ENCODE data around the gene CCDC183. TPM values are rescaled to one million over a fixed set of nuclear protein-coding genes. Genes with fewer than 3 reads are reported as not detected.
"Not testable (repeated sequence)": the region's sequence is repeated elsewhere in the genome, so short reads cannot be mapped to it uniquely, and the experiment has no call there.

Gene CCDC183
- total RNA-seq, 1 donor from 2014 or later: 0.84 TPM

GRCh38 chr9:136759001-136759400 is 37.1 kb upstream of the CCDC183 start:
- H3K36me3 ChIP-seq (ENCODE audit: control insufficient read depth, insufficient read depth, low read length): no peaks in the 10 kb centered on the region
- no peak overlapping the region for H3K4me3 ChIP-seq (ENCODE audit: low read depth, low read length)
- no peak for DNase-seq (ENCODE audit: low read depth)
- no peak for TF ChIP-seq CTCF (IDR thresholded peaks at IDR 0.05; ENCODE audit: insufficient read depth, low read length, poor library complexity, severe bottlenecking)
- peaks cover 25% of the 10 kb centered on the region for H3K27me3 ChIP-seq (ENCODE audit: control insufficient read depth, insufficient read depth, low read length)

- H3K27me3 ChIP-seq (ENCODE audit: control insufficient read depth, insufficient read depth, low read length): peaks cover 25% of the 10 kb centered on the region
- TF ChIP-seq CTCF (IDR thresholded peaks at IDR 0.05; ENCODE audit: insufficient read depth, low read length, poor library complexity, severe bottlenecking): no peak
Measured at GRCh38 chr9:136759436-136760325, 36.5 kb upstream of the CCDC183 start.

GRCh38 chr9:136760424-136760823 is 35.7 kb upstream of the CCDC183 start:
- no peak for DNase-seq (ENCODE audit: low read depth)
- Histone ChIP-seq H3K27me3 (ENCODE audit: control insufficient read depth, insufficient read depth, low read length) (peaks cover 29% of the 10 kb centered on the region), H3K36me3 (ENCODE audit: control insufficient read depth, insufficient read depth, low read length) (no peaks in the 10 kb centered on the region), H3K4me3 (ENCODE audit: low read depth, low read length) (no peak overlapping the region)
- TF ChIP-seq CTCF (IDR thresholded peaks at IDR 0.05; ENCODE audit: insufficient read depth, low read length, poor library complexity, severe bottlenecking): no peak

More at GRCh38 chr9:136759436-136760325, 36.5 kb upstream of the CCDC183 start:
- H3K36me3 ChIP-seq (ENCODE audit: control insufficient read depth, insufficient read depth, low read length): no peaks in the 10 kb centered on the region
- DNase-seq (ENCODE audit: low read depth): no peak
- no peak overlapping the region for H3K4me3 ChIP-seq (ENCODE audit: low read depth, low read length)

- not testable (repeated sequence) for H3K4me3 ChIP-seq (ENCODE audit: low read depth, low read length); H3K36me3 ChIP-seq (ENCODE audit: control insufficient read depth, insufficient read depth, low read length)
- peak; percentile 78 for TF ChIP-seq CTCF (IDR thresholded peaks at IDR 0.05; ENCODE audit: insufficient read depth, low read length, poor library complexity, severe bottlenecking)
- peaks cover 31% of the 10 kb centered on the region for H3K27me3 ChIP-seq (ENCODE audit: control insufficient read depth, insufficient read depth, low read length)
- DNase-seq (ENCODE audit: low read depth): peak; percentile 28
Measured at GRCh38 chr9:136760834-136761544, 35.1 kb upstream of the CCDC183 start.

GRCh38 chr9:136761545-136761981 is 34.6 kb upstream of the CCDC183 start:
- Histone ChIP-seq H3K36me3 (ENCODE audit: control insufficient read depth, insufficient read depth, low read length) (no peaks in the 10 kb centered on the region), H3K4me3 (ENCODE audit: low read depth, low read length) (no peak overlapping the region)
- DNase-seq (ENCODE audit: low read depth): no peak

More at GRCh38 chr9:136761545-136761981, 34.6 kb upstream of the CCDC183 start:
- TF ChIP-seq CTCF (IDR thresholded peaks at IDR 0.05; ENCODE audit: insufficient read depth, low read length, poor library complexity, severe bottlenecking): no peak
- H3K27me3 ChIP-seq (ENCODE audit: control insufficient read depth, insufficient read depth, low read length): peaks cover 31% of the 10 kb centered on the region
